Glutamatergic neuron (in vitro differentiated cells): ENCODE data around the gene SCUBE1. TPM values are rescaled to one million over a fixed set of nuclear protein-coding genes. Genes with fewer than 3 reads are reported as not detected.

Experiments
- DNase-seq: peaks from one replicate; pipeline ENCODE4 v3.0.0; 2022
- H3K27ac Mint-ChIP-seq: one replicate; pipeline ENCODE4 v1.8.0; 2020; ENCODE audit warnings: mild to moderate bottlenecking, mixed read lengths, inconsistent platforms; ENCODE audit not compliant: unreplicated experiment
- H3K27me3 Mint-ChIP-seq: one replicate; pipeline ENCODE4 v1.8.0; 2020; ENCODE audit warnings: mild to moderate bottlenecking, moderate library complexity, mixed read lengths, inconsistent platforms; ENCODE audit not compliant: unreplicated experiment
- H3K36me3 Mint-ChIP-seq: one replicate; pipeline ENCODE4 v1.8.0; 2020; ENCODE audit warnings: mild to moderate bottlenecking, mixed read lengths, inconsistent platforms; ENCODE audit not compliant: unreplicated experiment
- H3K4me1 Mint-ChIP-seq: one replicate; pipeline ENCODE4 v1.8.0; 2020; ENCODE audit warnings: mild to moderate bottlenecking, low read depth, mixed read lengths, inconsistent platforms; ENCODE audit not compliant: unreplicated experiment
- H3K4me3 Mint-ChIP-seq: one replicate; pipeline ENCODE4 v1.8.0; 2020; ENCODE audit warnings: mild to moderate bottlenecking, mixed read lengths, inconsistent platforms; ENCODE audit not compliant: unreplicated experiment
- H3K9me3 Mint-ChIP-seq: one replicate; pipeline ENCODE4 v1.8.0; 2020; ENCODE audit warnings: mild to moderate bottlenecking, moderate library complexity, mixed read lengths, inconsistent platforms; ENCODE audit not compliant: unreplicated experiment
- total RNA-seq: library from RNA; stranded (reverse); fragmentation: NEBNext Ultra II Directional; extraction: Animal tissue kit (Norgen Biotek cat#: 25700); gene quantifications from one replicate; pipeline ENCODE4 v1.2.1, GENCODE V29; 2021; ENCODE audit not compliant: unreplicated experiment
- TF ChIP-seq, protein P1 (sequence below): fragments of 200-600 bp; sonication (generic); IDR thresholded peaks from one replicate; pipeline ENCODE4 v1.5.0; 2021; ENCODE audit not compliant: partially characterized antibody, unreplicated experiment

The SCUBE1 gene
- total RNA-seq, 1 donor from 2014 or later = 25.8 TPM

DNA sequence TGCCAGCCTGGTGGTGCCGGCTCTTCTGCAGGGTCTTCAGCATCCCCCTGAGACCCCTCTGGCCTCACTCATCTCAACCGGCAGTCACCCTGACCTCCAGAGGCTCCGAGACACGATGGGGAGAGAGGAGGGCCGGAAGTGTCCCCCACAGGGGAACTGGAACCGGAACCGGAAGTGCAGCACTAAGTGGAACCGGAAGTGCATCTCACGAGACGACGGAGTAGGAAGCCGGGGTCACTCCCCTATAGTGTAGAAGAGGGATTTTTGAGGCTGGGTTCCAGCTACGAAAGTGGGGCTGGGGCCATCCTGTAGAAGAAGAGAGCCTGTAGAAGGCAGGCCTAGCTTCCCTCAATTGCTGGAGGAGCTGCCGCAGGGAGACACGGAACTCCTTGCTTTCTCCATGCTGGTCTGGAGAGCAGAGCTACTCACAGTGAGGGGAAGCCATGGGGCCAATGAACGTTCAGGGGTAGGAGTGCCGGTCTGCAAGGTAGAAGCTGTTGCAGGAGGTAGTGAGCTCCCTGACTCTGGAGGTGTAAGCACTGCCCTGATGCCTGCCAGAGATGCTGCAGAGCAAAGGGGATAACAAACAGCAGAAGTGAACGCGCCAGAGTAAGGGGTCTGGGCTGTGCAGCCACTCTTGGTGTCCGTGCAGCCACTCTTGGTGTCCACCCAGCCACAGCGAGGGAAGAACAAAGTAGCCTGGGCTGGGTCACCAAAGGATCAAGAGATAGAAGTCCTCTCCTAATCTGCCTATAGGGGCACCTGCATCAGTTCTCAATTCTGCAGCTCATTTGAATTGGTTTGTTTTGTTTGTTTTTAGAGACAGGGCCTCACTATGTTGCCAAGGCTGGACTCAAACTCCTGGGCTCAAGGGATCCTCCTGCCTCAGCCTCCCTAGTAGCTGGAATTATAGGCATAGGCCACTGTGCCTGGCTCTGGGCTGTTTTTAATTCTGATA is 21.9 kb downstream of the SCUBE1 start:
- no peaks in the 10 kb centered on the region for H3K27me3 Mint-ChIP-seq
- H3K4me3 Mint-ChIP-seq = no peak overlapping the region
- DNase-seq = peak; percentile 7
- peaks cover 23% of the 10 kb centered on the region for H3K4me1 Mint-ChIP-seq
- H3K27ac Mint-ChIP-seq = no peak overlapping the region
- H3K9me3 Mint-ChIP-seq = no peaks in the 10 kb centered on the region
- H3K36me3 Mint-ChIP-seq = no peaks in the 10 kb centered on the region
- TF ChIP-seq, protein P1, sequence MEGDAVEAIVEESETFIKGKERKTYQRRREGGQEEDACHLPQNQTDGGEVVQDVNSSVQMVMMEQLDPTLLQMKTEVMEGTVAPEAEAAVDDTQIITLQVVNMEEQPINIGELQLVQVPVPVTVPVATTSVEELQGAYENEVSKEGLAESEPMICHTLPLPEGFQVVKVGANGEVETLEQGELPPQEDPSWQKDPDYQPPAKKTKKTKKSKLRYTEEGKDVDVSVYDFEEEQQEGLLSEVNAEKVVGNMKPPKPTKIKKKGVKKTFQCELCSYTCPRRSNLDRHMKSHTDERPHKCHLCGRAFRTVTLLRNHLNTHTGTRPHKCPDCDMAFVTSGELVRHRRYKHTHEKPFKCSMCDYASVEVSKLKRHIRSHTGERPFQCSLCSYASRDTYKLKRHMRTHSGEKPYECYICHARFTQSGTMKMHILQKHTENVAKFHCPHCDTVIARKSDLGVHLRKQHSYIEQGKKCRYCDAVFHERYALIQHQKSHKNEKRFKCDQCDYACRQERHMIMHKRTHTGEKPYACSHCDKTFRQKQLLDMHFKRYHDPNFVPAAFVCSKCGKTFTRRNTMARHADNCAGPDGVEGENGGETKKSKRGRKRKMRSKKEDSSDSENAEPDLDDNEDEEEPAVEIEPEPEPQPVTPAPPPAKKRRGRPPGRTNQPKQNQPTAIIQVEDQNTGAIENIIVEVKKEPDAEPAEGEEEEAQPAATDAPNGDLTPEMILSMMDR = no peak

DNA sequence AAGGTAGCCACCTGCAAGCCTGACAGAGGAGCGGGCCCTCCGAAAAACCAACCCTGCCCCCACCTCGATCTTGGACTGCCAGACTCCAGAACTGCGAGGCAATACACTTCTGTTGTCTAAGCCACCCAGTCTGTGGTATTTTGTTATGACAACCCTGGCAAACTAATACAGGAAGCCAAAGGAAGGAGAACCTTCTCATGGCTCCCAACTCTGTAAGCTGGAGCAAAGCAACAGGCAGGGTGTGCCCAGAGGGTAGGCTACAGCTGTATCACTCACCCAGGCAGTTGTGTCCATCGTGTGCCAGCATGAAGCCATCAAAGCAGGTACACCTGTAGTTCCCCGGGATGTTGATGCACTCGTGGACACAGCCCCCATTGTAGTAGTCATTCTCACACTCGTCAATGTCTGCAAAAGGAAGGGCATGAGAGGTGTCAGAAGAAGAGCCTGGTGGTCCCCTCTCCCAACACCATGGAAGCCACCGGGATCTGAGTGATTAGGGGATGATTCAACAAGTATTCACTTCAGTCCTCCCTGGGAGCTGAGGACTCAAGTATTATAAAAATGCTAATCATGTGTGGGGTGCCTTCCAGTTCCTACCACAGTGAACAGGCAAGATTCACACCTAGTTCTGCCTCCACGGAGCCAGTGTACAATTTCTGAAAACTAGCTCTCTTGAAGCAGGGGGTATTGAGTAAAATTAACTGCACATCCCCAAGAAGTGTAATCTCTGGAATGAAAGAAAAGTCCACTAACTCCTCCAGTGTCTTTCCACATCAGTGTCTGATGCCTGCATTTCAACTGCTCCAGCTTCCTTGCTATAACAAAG is 23.3 kb downstream of the SCUBE1 start:
- no peak overlapping the region for H3K27ac Mint-ChIP-seq

DNA sequence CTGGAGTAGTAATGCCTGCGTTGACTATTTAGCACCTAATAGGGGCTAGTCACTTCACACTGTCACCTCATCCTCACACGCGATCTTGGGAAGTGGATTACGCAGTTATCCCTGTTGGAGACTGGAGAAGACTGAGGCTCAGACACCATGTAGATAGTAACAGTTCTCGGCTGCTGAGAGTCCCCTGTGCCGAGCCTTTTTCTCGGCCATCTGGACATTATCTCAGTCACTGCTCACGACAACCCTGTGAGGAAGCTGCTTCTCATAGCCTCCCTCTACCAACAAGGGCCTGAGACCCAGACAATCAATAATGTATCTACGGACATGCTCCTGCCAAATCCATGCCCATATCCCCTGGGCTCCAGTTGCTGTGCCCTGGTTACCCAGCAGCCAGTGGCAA is 25.9 kb downstream of the SCUBE1 start:
- peak overlapping the region; percentile 50 for H3K27ac Mint-ChIP-seq
- H3K27me3 Mint-ChIP-seq = no peaks in the 10 kb centered on the region
- H3K4me1 Mint-ChIP-seq = peaks cover 24% of the 10 kb centered on the region
- H3K9me3 Mint-ChIP-seq = peaks cover 4% of the 10 kb centered on the region
- H3K36me3 Mint-ChIP-seq = no peaks in the 10 kb centered on the region
- no peak overlapping the region for H3K4me3 Mint-ChIP-seq
- TF ChIP-seq, protein P1 = no peak
- DNase-seq = peak; percentile 16

More for the DNA sequence above, 23.3 kb downstream of the SCUBE1 start:
- Mint-ChIP-seq H3K4me3 (no peak overlapping the region), H3K36me3 (no peaks in the 10 kb centered on the region), H3K4me1 (peaks cover 17% of the 10 kb centered on the region), H3K27me3 (no peaks in the 10 kb centered on the region), H3K9me3 (peaks cover 2% of the 10 kb centered on the region)
- TF ChIP-seq, protein P1 = no peak
- peak; percentile 0 for DNase-seq

DNA sequence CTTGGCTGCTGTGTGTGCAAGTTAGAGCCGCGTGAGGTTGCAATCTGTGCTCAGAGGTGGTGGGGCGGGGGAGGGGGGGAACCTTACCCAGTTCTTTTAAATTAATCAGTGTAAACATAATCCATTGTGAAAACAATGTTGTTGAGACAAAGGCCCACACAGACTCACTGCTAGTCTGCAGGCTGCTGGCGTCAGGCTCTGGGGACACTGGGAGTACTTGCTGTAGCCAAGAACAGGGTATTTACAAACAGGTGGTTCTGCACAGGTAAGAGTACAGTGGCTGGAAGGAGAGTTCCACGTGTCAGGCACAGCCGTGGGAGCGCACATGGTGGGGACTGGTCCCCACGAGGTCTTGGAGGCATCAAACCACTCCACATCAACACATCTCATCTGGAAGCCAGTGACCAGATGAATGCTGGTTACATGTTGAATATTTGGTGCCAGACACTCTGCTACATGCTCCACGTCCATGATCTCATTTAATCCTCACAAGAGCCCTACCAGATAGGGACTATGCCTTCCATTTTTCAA is 27.4 kb downstream of the SCUBE1 start:
- H3K27me3 Mint-ChIP-seq = no peaks in the 10 kb centered on the region
- no peaks in the 10 kb centered on the region for H3K36me3 Mint-ChIP-seq
- H3K9me3 Mint-ChIP-seq = peaks cover 4% of the 10 kb centered on the region
- no peak overlapping the region for H3K4me3 Mint-ChIP-seq
- TF ChIP-seq, protein P1 = no peak
- no peak overlapping the region for H3K27ac Mint-ChIP-seq
- peaks cover 24% of the 10 kb centered on the region for H3K4me1 Mint-ChIP-seq
- DNase-seq = no peak
